DND-41 (cell line): Measurements from ENCODE around the gene EXOSC1.

Experiments
- CTCF ChIP-seq: IDR thresholded peaks from 2 replicates; pipeline ENCODE4 v1.5.1; 2012; ENCODE audit warnings: borderline replicate concordance, low read length, moderate library complexity, mild to moderate bottlenecking; ENCODE audit not compliant: poor library complexity, severe bottlenecking; ENCODE audit errors: extremely low read depth
- EZH2 ChIP-seq: IDR thresholded peaks from 3 replicates; pipeline ENCODE4 v1.6.1; 2012; ENCODE audit warnings: borderline replicate concordance, low read depth, mild to moderate bottlenecking, moderate library complexity, low read length, inconsistent platforms; ENCODE audit not compliant: severe bottlenecking

GRCh38 chr10:97456034-97456685, 10.4 kb upstream of the EXOSC1 start:
- TF ChIP-seq CTCF (no peak), EZH2 (no peak)
